CD4-positive, alpha-beta memory T cell (primary cell): ENCODE measurements around the gene ADGRV1. TPM values are rescaled to one million over a fixed set of nuclear protein-coding genes. Genes with fewer than 3 reads are reported as not detected.

Experiments
- CTCF ChIA-PET: fragments of 350-600 bp; sonication (Branson Sonifier 250); formaldehyde crosslinking; loops from one replicate; lab custom pipeline; 2021; ENCODE audit warnings: inconsistent platforms; ENCODE audit not compliant: partially characterized antibody; lab: Charles Lee
- POLR2A ChIA-PET: fragments of 350-600 bp; sonication (Branson Sonifier 250); formaldehyde crosslinking; loops from one replicate; lab custom pipeline; 2021; ENCODE audit not compliant: partially characterized antibody; lab: Charles Lee
- DNase-seq, 5 donors: peaks; one replicate each; pipeline versions ENCODE4 v3.0.0 to v3.0.0-alpha.2; 2020 to 2022; ENCODE audit warnings: mixed read lengths in 1 of 5
- H3K27ac ChIP-seq: one replicate; pipeline ENCODE4 v1.7.0; 2013; ENCODE audit warnings: low read depth, low read length
- H3K27me3 ChIP-seq: 2 replicates; pipeline ENCODE4 v1.7.0; 2013; ENCODE audit warnings: mild to moderate bottlenecking, low read length, moderate library complexity; ENCODE audit not compliant: insufficient read depth
- H3K36me3 ChIP-seq: 2 replicates; pipeline ENCODE4 v1.7.0; 2013; ENCODE audit warnings: mild to moderate bottlenecking, low read length, moderate library complexity; ENCODE audit not compliant: insufficient read depth
- H3K4me1 ChIP-seq: 2 replicates; pipeline ENCODE4 v1.7.0; 2013; ENCODE audit warnings: mild to moderate bottlenecking, low read length, moderate library complexity; ENCODE audit not compliant: insufficient read depth
- H3K4me3 ChIP-seq, 2 donors: one replicate each; pipeline ENCODE4 v1.7.0; 2013; ENCODE audit warnings: low read length in 2 of 2, mild to moderate bottlenecking in 1 of 2
- H3K9me3 ChIP-seq, 2 donors: one replicate each; pipeline ENCODE4 v1.7.0; 2013; ENCODE audit warnings: low read length in 2 of 2, control low read depth in 1 of 2; ENCODE audit not compliant: control insufficient read depth in 1 of 2
- H3K27ac Mint-ChIP-seq, 7 donors: one replicate each; pipeline ENCODE4 v1.8.0; 2020 to 2021; ENCODE audit warnings: mixed read lengths in 7 of 7, mild to moderate bottlenecking in 6 of 7, inconsistent platforms in 3 of 7, moderate library complexity in 3 of 7
- H3K27me3 Mint-ChIP-seq, 2 donors: one replicate each; pipeline ENCODE4 v1.8.0; 2020 to 2021; ENCODE audit warnings: mixed read lengths in 2 of 2
- H3K36me3 Mint-ChIP-seq, 2 donors: one replicate each; pipeline ENCODE4 v1.8.0; 2020 to 2021; ENCODE audit warnings: mixed read lengths in 2 of 2, inconsistent platforms in 1 of 2, mild to moderate bottlenecking in 1 of 2
- H3K4me1 Mint-ChIP-seq, 4 donors: one replicate each; pipeline ENCODE4 v1.8.0; 2020 to 2021; ENCODE audit warnings: mixed read lengths in 4 of 4, mild to moderate bottlenecking in 1 of 4
- H3K4me3 Mint-ChIP-seq, 8 donors: one replicate each; pipeline ENCODE4 v1.8.0; 2020 to 2021; ENCODE audit warnings: mixed read lengths in 8 of 8, mild to moderate bottlenecking in 7 of 8, moderate library complexity in 6 of 8, inconsistent platforms in 3 of 8
- H3K9me3 Mint-ChIP-seq, 8 donors: one replicate each; pipeline ENCODE4 v1.8.0; 2020 to 2021; ENCODE audit warnings: mixed read lengths in 8 of 8, mild to moderate bottlenecking in 5 of 8, inconsistent platforms in 3 of 8, moderate library complexity in 1 of 8
- intact Hi-C: fragments of 100-400 bp; cut with micrococcal nuclease; formaldehyde crosslinking; loops from one replicate; pipeline ENCODE4 v1.15.1; 2023
- polyA plus RNA-seq, 2 donors: library from polyadenylated mRNA; unstranded; fragments of 300-500 nt; fragmentation: Illumina TruSeq; gene quantifications; one replicate each; pipeline ENCODE4 v1.2.3, GENCODE V29; 2021
- total RNA-seq, 2 experiments: library from RNA; stranded (reverse); gene quantifications; one replicate each; pipeline ENCODE4 v1.2.3, GENCODE V29; 2021

ADGRV1 gene
- total and polyA plus RNA-seq, 4 experiments from 2014 or later: 0.09 to 0.22 TPM; not detected in 2

GRCh38 chr5:90898326-90899013 lies 339.9 kb downstream of the ADGRV1 start:
- no peak overlapping the region for H3K4me3 Mint-ChIP-seq
- intact Hi-C loops: no loop called here
- no peaks in the 10 kb centered on the region for H3K9me3 Mint-ChIP-seq
- H3K27me3 Mint-ChIP-seq: peaks cover 0 to 2% of the 10 kb centered on the region in 2 donors
- no peak for DNase-seq
- Histone ChIP-seq H3K9me3 (no peaks in the 10 kb centered on the region), H3K4me1 (no peaks in the 10 kb centered on the region), H3K27me3 (no peaks in the 10 kb centered on the region), H3K4me3 (no peak overlapping the region), H3K27ac (no peak overlapping the region), H3K36me3 (no peaks in the 10 kb centered on the region)
- ChIA-PET POLR2A (no interaction called here), CTCF (no interaction called here)
- no peaks in the 10 kb centered on the region for H3K36me3 Mint-ChIP-seq
- H3K27ac Mint-ChIP-seq: no peak overlapping the region
- H3K4me1 Mint-ChIP-seq: no peaks in the 10 kb centered on the region

- Mint-ChIP-seq H3K36me3 (no peaks in the 10 kb centered on the region), H3K4me1 (no peaks in the 10 kb centered on the region), H3K27me3 (no peaks in the 10 kb centered on the region), H3K27ac (no peak overlapping the region), H3K9me3 (no peaks in the 10 kb centered on the region), H3K4me3 (no peak overlapping the region)
- H3K4me1 ChIP-seq: no peaks in the 10 kb centered on the region
- ChIA-PET CTCF (no interaction called here), POLR2A (no interaction called here)
- no peak for DNase-seq
- H3K4me3 ChIP-seq: no peak overlapping the region
- H3K9me3 ChIP-seq: no peaks in the 10 kb centered on the region
- H3K36me3 ChIP-seq: no peaks in the 10 kb centered on the region
- intact Hi-C loops: no loop called here
- H3K27me3 ChIP-seq: no peaks in the 10 kb centered on the region
- no peak overlapping the region for H3K27ac ChIP-seq
These were observed 340.5 kb downstream of the ADGRV1 start for GRCh38 chr5:90899014-90899604.

- Mint-ChIP-seq H3K27me3 (no peaks in the 10 kb centered on the region), H3K36me3 (no peaks in the 10 kb centered on the region), H3K27ac (no peak overlapping the region), H3K4me1 (no peaks in the 10 kb centered on the region), H3K4me3 (no peak overlapping the region), H3K9me3 (no peaks in the 10 kb centered on the region)
- CTCF ChIA-PET: no interaction called here
- Histone ChIP-seq H3K4me3 (no peak overlapping the region), H3K9me3 (no peaks in the 10 kb centered on the region), H3K36me3 (no peaks in the 10 kb centered on the region), H3K4me1 (no peaks in the 10 kb centered on the region), H3K27ac (no peak overlapping the region), H3K27me3 (no peaks in the 10 kb centered on the region)
- DNase-seq: no peak
- POLR2A ChIA-PET: no interaction called here
- intact Hi-C loops: no loop called here
These were observed 342.7 kb downstream of the ADGRV1 start for GRCh38 chr5:90901261-90901660.

- no peak for DNase-seq
- POLR2A ChIA-PET: no interaction called here
- no peaks in the 10 kb centered on the region for H3K27me3 ChIP-seq
- Mint-ChIP-seq H3K36me3 (no peaks in the 10 kb centered on the region), H3K4me1 (no peaks in the 10 kb centered on the region), H3K27ac (no peak overlapping the region), H3K27me3 (no peaks in the 10 kb centered on the region), H3K9me3 (peaks cover 0 to 3% (median 0%) of the 10 kb centered on the region in 8 donors), H3K4me3 (no peak overlapping the region)
- H3K4me3 ChIP-seq: no peak overlapping the region
- no peak overlapping the region for H3K27ac ChIP-seq
- intact Hi-C loops: no loop called here
- H3K9me3 ChIP-seq: no peaks in the 10 kb centered on the region
- CTCF ChIA-PET: no interaction called here
- H3K4me1 ChIP-seq: no peaks in the 10 kb centered on the region
- no peaks in the 10 kb centered on the region for H3K36me3 ChIP-seq
These were observed 343.6 kb downstream of the ADGRV1 start for GRCh38 chr5:90902170-90902569.

GRCh38 chr5:90902651-90903386 lies 344.2 kb downstream of the ADGRV1 start:
- no peaks in the 10 kb centered on the region for H3K27me3 Mint-ChIP-seq
- Histone ChIP-seq H3K4me1 (no peaks in the 10 kb centered on the region), H3K9me3 (no peaks in the 10 kb centered on the region), H3K27ac (no peak overlapping the region), H3K36me3 (no peaks in the 10 kb centered on the region), H3K27me3 (no peaks in the 10 kb centered on the region), H3K4me3 (no peak overlapping the region)
- H3K27ac Mint-ChIP-seq: no peak overlapping the region
- H3K9me3 Mint-ChIP-seq: peaks cover 0 to 3% (median 0%) of the 10 kb centered on the region in 8 donors
- no peak overlapping the region for H3K4me3 Mint-ChIP-seq
- ChIA-PET CTCF (no interaction called here), POLR2A (no interaction called here)
- no peaks in the 10 kb centered on the region for H3K36me3 Mint-ChIP-seq
- H3K4me1 Mint-ChIP-seq: no peaks in the 10 kb centered on the region
- no peak for DNase-seq
- intact Hi-C loops: no loop called here

- Histone ChIP-seq H3K27me3 (no peaks in the 10 kb centered on the region), H3K4me3 (no peak overlapping the region), H3K36me3 (no peaks in the 10 kb centered on the region), H3K9me3 (no peaks in the 10 kb centered on the region), H3K4me1 (no peaks in the 10 kb centered on the region), H3K27ac (no peak overlapping the region)
- H3K4me1 Mint-ChIP-seq: no peaks in the 10 kb centered on the region
- intact Hi-C loops: no loop called here
- H3K27ac Mint-ChIP-seq: no peak overlapping the region
- H3K4me3 Mint-ChIP-seq: no peak overlapping the region
- ChIA-PET POLR2A (no interaction called here), CTCF (no interaction called here)
- H3K27me3 Mint-ChIP-seq: peaks cover 3 to 5% of the 10 kb centered on the region in 2 donors
- H3K36me3 Mint-ChIP-seq: no peaks in the 10 kb centered on the region
- no peak for DNase-seq
- peaks cover 0 to 3% (median 0%) of the 10 kb centered on the region in 8 donors for H3K9me3 Mint-ChIP-seq
These were observed 350.5 kb downstream of the ADGRV1 start for GRCh38 chr5:90909101-90909503.

GRCh38 chr5:90909940-90910339 lies 351.3 kb downstream of the ADGRV1 start:
- no peak overlapping the region for H3K27ac Mint-ChIP-seq
- Histone ChIP-seq H3K27ac (no peak overlapping the region), H3K36me3 (no peaks in the 10 kb centered on the region), H3K4me1 (no peaks in the 10 kb centered on the region), H3K27me3 (no peaks in the 10 kb centered on the region), H3K9me3 (no peaks in the 10 kb centered on the region), H3K4me3 (no peak overlapping the region)
- POLR2A ChIA-PET: no interaction called here
- no peaks in the 10 kb centered on the region for H3K36me3 Mint-ChIP-seq
- CTCF ChIA-PET: no interaction called here
- H3K4me3 Mint-ChIP-seq: no peak overlapping the region
- no peak for DNase-seq
- H3K4me1 Mint-ChIP-seq: no peaks in the 10 kb centered on the region
- intact Hi-C loops: no loop called here
- peaks cover 5% of the 10 kb centered on the region in 2 donors for H3K27me3 Mint-ChIP-seq
- H3K9me3 Mint-ChIP-seq: peaks cover 0 to 3% (median 0%) of the 10 kb centered on the region in 8 donors
